ENCODE measurements around the gene MAPK14.
A peak's percentile ranks its signal among the peaks of the same experiment; 100 is the strongest.

Gene MAPK14

GRCh38 chr6:36133148-36133547, 105.5 kb downstream of the MAPK14 start:
- H3K4me3 ChIP-seq (replicated peaks; ENCODE audit: low read depth, low read length), result no peak overlapping the region
- no peak for TF ChIP-seq CTCF (IDR thresholded peaks at IDR 0.05; ENCODE audit: low read length, missing control alignments)
- DNase-seq (ENCODE audit: low read depth), result no peak

- no peak overlapping the region for H3K4me3 ChIP-seq (replicated peaks; ENCODE audit: low read depth, low read length)
- no peak for TF ChIP-seq CTCF (IDR thresholded peaks at IDR 0.05; ENCODE audit: low read length, missing control alignments)
- no peak for DNase-seq (ENCODE audit: low read depth)
These were observed 106.3 kb downstream of the MAPK14 start for GRCh38 chr6:36133912-36134311.

GRCh38 chr6:36135053-36135731, 107.6 kb downstream of the MAPK14 start:
- no peak overlapping the region for H3K4me3 ChIP-seq (replicated peaks; ENCODE audit: low read depth, low read length)
- DNase-seq (ENCODE audit: low read depth), result peak; percentile 39
- TF ChIP-seq CTCF (IDR thresholded peaks at IDR 0.05; ENCODE audit: low read length, missing control alignments), result no peak

GRCh38 chr6:36136034-36136433, 108.4 kb downstream of the MAPK14 start:
- no peak for TF ChIP-seq CTCF (IDR thresholded peaks at IDR 0.05; ENCODE audit: low read length, missing control alignments)
- no peak for DNase-seq (ENCODE audit: low read depth)
- no peak overlapping the region for H3K4me3 ChIP-seq (replicated peaks; ENCODE audit: low read depth, low read length)

- H3K4me3 ChIP-seq (replicated peaks; ENCODE audit: low read depth, low read length), result no peak overlapping the region
- TF ChIP-seq CTCF (IDR thresholded peaks at IDR 0.05; ENCODE audit: low read length, missing control alignments), result no peak
- DNase-seq (ENCODE audit: low read depth), result no peak
These were observed 108.9 kb downstream of the MAPK14 start for GRCh38 chr6:36136551-36136950.

- no peak for TF ChIP-seq CTCF (IDR thresholded peaks at IDR 0.05; ENCODE audit: low read length, missing control alignments)
- no peak overlapping the region for H3K4me3 ChIP-seq (replicated peaks; ENCODE audit: low read depth, low read length)
These were observed 111.1 kb downstream of the MAPK14 start for GRCh38 chr6:36138667-36139066.

GRCh38 chr6:36139431-36139830, 111.8 kb downstream of the MAPK14 start:
- DNase-seq (ENCODE audit: low read depth), result peak; percentile 43
- peak; percentile 37 for TF ChIP-seq CTCF (IDR thresholded peaks at IDR 0.05; ENCODE audit: low read length, missing control alignments)
- no peak overlapping the region for H3K4me3 ChIP-seq (replicated peaks; ENCODE audit: low read depth, low read length)

More at GRCh38 chr6:36138667-36139066, 111.1 kb downstream of the MAPK14 start:
- no peak for DNase-seq (ENCODE audit: low read depth)

Measured in fibroblast of pulmonary artery (primary cell).